Activated T-cell treated with anti-CD3 and anti-CD28 coated beads for 24 hours (primary cell): Measurements from ENCODE around the gene NUP210.

Experiments
- DNase-seq: peaks from one replicate; pipeline ENCODE4 v3.0.0-alpha.2; 2020; ENCODE audit warnings: low read depth

The NUP210 gene

DNA sequence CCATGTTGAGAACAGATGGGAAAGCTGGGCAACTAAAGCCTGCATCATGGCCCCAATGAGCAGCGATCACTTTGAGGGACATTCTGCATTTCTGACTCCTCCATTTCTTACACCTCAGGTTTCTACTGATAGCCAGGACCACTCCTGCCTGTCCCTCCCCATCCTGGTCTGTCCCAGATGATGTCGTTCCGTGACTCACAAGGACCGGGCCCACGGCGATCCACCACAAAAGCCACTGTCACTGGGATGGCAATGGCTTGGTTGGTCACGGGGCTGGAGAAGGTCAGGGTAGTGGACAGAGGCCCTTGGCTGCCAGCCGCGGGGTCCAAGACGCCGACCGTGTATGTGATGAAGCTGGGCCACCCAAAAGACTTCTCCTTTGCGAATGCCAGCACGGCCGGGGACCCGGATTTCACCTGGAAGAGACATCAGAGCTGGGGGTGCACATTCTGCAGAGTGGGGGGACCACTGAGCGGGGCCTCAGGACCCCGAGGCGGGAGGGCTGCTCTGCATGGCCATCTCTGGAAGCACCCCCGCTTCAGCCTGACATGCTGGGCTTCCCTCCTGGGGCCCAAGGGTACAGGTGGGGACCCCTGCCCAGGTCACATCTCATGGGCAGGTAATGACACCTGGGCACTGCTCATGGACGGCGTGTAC is 100.4 kb downstream of the NUP210 start:
- DNase-seq, result no peak

DNA sequence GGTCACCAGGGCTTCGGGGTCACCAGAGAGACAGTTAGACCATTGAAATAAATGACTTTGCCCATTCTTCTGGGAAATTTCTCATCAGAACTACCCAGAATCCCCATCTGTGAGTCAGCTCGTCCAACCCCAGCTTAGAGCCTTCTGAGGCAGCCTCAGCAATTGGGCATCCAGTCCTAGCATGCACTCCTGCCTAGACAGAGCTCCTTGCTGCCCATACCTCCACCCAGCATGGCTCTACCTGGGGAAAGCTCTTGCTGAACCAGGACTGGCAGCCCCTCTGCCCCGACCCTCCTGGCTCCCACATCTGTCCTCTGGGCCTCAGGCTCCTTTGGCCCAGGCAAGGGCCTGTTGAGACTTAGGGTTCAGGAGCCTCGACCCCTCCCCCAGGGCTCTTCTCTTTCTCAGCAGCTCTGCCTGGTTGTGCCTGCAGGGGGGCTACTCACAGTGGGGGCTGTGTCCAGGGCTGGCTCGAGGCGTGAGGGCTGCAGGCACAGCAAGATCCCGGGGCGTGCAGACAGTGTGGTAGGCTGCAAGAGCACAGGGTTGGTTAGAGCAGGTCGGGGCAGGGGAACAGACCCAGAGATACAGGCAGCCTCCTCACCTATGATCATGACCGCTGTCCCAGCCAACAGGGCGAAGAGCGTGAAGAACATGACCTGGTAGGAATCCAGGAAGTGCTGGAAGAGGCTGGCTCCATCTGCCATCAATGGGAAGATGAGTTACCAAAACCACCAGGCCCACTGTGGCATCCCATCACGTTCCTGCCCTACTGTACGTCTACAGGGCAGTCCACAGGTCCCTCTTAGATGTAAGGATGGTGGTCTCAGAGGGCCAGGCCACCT is 101.3 kb downstream of the NUP210 start:
- no peak for DNase-seq

GRCh38 chr3:13317596-13318320 is 102.4 kb downstream of the NUP210 start:
- no peak for DNase-seq

- DNase-seq, result no peak
Measured at GRCh38 chr3:13316603-13317002, 103.5 kb downstream of the NUP210 start.

DNA sequence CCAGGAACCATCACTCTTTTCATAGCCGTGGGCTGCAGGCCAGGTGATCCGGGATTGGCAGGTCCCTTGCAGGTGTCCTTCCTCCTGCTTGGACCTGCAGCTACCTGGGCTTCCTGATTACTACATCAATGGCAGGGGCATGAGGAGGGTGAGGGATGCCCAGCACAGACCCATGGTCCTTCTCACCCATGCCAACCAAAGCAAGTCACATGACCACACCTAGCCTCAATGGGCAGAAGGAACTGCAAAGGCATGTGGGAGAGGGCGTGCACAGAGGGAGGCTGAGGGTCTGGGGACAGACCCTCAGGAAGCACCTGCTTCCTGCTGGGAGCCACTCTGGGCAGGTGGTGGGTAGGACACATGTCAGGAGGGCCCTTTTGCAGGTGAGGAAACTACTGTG is 105.2 kb downstream of the NUP210 start:
- no peak for DNase-seq

GRCh38 chr3:13313813-13314212 is 106.3 kb downstream of the NUP210 start:
- DNase-seq, result no peak

GRCh38 chr3:13309004-13309403 is 111.1 kb downstream of the NUP210 start:
- no peak for DNase-seq

- no peak for DNase-seq
Measured at GRCh38 chr3:13308380-13308801, 111.7 kb downstream of the NUP210 start.

- DNase-seq, result no peak
Measured at GRCh38 chr3:13307041-13307440, 113.1 kb downstream of the NUP210 start.

DNA sequence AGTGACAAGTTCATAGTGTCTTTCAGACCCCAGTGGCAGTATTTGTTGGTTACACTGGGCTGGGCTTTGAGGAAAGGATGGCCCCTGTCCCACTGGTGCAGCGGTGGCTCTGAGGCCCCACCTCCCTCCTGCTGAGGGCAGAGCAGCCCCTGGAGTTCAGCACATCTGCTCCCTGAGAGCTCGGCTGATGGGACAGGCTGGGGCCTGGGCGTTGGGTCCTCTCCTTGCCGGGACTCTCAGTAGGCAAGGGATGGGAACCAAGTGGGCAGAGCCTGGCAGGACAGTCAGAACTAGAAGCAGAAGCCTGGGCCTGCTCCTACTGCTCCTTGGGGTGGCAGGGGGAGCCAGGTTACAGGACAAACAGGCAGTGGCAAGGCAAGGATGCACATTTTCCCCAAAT is 114.5 kb downstream of the NUP210 start:
- DNase-seq, result no peak

DNA sequence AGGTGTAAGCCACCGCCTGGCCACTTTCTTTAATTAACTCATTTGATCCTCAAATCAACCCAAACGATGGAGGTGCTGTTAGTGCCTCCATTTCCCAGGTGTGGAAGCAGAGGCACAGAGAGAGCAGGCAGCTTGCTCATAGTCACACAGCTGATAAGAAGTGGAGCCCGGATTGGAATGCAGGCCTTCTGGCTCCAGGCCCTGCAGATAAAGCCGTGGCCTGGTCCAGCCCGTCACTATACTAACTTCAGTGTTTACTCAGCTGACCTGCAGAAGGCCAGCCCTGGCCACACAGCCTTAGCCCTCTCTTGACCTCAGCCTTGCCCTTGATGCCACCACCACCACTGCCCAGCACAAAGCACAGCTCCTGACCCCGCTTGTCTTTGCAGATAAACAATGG is 116.7 kb downstream of the NUP210 start:
- no peak for DNase-seq

DNA sequence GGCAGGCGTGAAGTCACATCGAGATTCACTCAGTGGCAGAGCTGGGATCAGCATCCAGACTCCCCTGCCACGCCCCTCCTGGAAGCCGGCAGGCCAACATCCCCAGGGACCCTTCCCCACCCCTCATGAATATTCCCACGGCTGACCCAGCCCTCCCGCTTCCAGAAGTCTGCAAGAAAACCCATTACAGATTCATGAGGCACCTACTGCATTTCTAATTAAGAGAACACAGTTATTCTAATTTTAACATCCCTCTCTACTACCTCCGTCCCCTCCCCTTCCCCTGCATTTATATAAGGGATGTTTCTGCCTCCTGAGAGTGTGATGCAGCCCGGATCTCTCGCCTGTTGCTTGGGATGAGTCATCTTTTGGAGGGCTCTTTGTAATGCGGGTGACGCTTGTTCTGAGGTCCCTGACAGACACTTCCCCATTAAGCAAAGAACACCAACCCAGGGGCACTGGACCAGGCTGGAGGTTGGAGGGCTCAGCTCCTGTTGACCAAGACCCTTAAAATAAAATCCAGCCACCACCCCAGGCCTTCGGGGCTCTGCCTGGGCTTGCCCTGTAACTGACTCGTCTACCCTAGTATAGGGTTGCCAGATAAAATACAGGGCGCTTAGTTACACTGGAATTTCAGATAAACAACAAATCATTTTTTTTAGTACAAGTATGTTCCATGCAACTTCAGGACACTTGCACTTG is 118.7 kb downstream of the NUP210 start:
- no peak for DNase-seq

GRCh38 chr3:13300546-13301285 is 119.4 kb downstream of the NUP210 start:
- no peak for DNase-seq

GRCh38 chr3:13299531-13300155 is 120.5 kb downstream of the NUP210 start:
- DNase-seq, result no peak

DNA sequence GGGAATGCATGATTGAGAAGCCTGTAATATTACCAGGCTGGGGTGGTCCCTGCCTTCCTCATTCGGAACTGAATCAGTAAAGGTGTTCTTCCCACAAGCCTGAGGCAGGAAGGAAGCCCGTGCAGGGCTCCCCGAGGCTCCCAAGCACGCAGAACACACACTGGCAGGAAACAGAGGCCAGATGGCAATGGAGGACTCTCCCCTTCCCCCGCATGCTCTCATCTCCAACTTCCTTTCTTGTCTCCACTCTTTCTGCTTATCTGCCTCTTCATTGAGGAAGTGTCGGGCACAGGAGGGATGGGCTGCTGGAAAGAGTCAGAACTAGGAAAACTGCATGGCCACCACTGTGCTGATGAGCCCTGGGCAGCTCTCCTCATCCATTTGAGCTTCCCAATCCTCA is 123.5 kb downstream of the NUP210 start:
- no peak for DNase-seq

GRCh38 chr3:13294442-13295351 is 125.4 kb downstream of the NUP210 start:
- DNase-seq, result no peak

GRCh38 chr3:13292375-13292774 is 127.7 kb downstream of the NUP210 start:
- no peak for DNase-seq

DNA sequence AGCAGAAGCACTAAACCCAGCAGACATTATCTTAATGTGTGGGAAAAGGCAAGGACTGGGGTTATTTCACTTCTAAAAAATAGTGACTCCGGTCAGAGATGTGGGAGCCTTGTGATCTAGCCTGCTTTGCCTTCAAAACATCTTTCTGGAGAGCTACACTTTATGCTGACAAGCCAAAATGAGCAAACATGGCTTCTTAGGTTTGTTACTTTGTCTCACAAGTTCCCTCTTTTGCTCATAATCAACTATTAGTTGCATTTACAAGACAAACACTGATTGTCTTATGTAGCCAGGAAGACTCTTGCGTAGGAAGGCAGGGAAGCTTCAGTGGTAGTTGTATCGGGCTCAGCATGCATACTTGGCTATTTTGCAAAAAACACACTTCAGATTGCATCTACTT is 129.2 kb downstream of the NUP210 start:
- DNase-seq, result no peak

DNA sequence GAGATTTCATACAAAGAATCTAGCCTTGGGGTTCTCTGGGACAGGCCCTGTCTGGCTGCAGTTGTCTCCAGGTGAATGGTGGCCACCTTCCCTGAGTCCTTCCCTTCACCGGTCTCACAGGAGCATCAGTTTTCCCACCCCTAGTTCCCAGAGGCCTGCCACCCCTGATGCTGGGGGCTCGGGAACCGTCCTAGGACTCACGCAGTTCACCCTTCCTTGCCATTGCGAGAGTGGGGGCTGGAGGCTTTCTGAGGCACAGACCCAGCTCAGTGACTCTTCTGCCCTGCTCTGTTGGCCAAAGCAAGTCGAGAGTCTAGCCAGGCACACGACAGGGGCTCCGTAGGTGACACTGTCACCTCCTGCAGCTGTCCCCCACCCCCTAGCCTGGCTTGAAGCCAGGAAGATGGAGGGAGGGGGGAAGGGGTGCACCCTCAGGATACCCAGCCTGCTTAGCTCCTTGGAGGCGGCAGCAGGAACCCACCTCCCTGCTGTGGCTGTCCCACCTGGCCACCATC is 130.3 kb downstream of the NUP210 start:
- DNase-seq, result no peak
